ENCODE data around the gene CTIF.

The CTIF gene

GRCh38 chr18:48825101-48825745 is 286.4 kb downstream of the CTIF start:
- Histone ChIP-seq H3K27me3 (ENCODE audit: low read depth, low read length) (peaks cover 13% of the 10 kb centered on the region; the same call in 1 of the 2 replicates), H3K4me2 (ENCODE audit: low read length) (no peak overlapping the region), H3K9ac (ENCODE audit: low read length) (no peak overlapping the region), H3K36me3 (replicated peaks; ENCODE audit: low read depth, low read length) (no peaks in the 10 kb centered on the region), H3K79me2 (ENCODE audit: low read length) (no peaks in the 10 kb centered on the region), H3K4me1 (ENCODE audit: low read length) (peaks cover 16% of the 10 kb centered on the region), H3K9me3 (ENCODE audit: insufficient read depth, low read length) (no peaks in the 10 kb centered on the region), H4K20me1 (ENCODE audit: insufficient read depth, low read length) (peaks cover 14% of the 10 kb centered on the region; the same call in 1 of the 2 replicates), H3K4me3 (ENCODE audit: low read length) (no peak overlapping the region), H3K27ac (ENCODE audit: low read length) (no peak overlapping the region), H2AFZ (ENCODE audit: low read depth, low read length) (no peak overlapping the region)
- TF ChIP-seq EZH2phosphoT487 (IDR thresholded peaks at IDR 0.05; ENCODE audit: low read depth) (no peak), CTCF (IDR thresholded peaks at IDR 0.05; ENCODE audit: low read depth, low read length) (no peak)

GRCh38 chr18:48826271-48826670 is 287.4 kb downstream of the CTIF start:
- H3K4me2 ChIP-seq (ENCODE audit: low read length): no peak overlapping the region
- no peaks in the 10 kb centered on the region for H3K79me2 ChIP-seq (ENCODE audit: low read length)
- peaks cover 6% of the 10 kb centered on the region for H3K4me1 ChIP-seq (ENCODE audit: low read length)

GRCh38 chr18:48826806-48827205 is 288.0 kb downstream of the CTIF start:
- Histone ChIP-seq H3K79me2 (ENCODE audit: low read length) (no peaks in the 10 kb centered on the region), H3K4me1 (ENCODE audit: low read length) (peaks cover 2% of the 10 kb centered on the region; the same call in 1 of the 2 replicates), H3K9me3 (ENCODE audit: insufficient read depth, low read length) (no peaks in the 10 kb centered on the region), H2AFZ (ENCODE audit: low read depth, low read length) (no peak overlapping the region), H3K36me3 (replicated peaks; ENCODE audit: low read depth, low read length) (no peaks in the 10 kb centered on the region), H3K27ac (ENCODE audit: low read length) (no peak overlapping the region), H4K20me1 (ENCODE audit: insufficient read depth, low read length) (0 out of 2 replicates have a peak, but pooled peaks cover 3% of the 10 kb centered on the region), H3K4me3 (ENCODE audit: low read length) (no peak overlapping the region), H3K27me3 (ENCODE audit: low read depth, low read length) (peaks cover 10% of the 10 kb centered on the region; the same call in 1 of the 2 replicates), H3K9ac (ENCODE audit: low read length) (no peak overlapping the region), H3K4me2 (ENCODE audit: low read length) (no peak overlapping the region)
- TF ChIP-seq CTCF (IDR thresholded peaks at IDR 0.05; ENCODE audit: low read depth, low read length) (no peak), EZH2phosphoT487 (IDR thresholded peaks at IDR 0.05; ENCODE audit: low read depth) (no peak)

More at GRCh38 chr18:48826271-48826670, 287.4 kb downstream of the CTIF start:
- no peaks in the 10 kb centered on the region for H3K9me3 ChIP-seq (ENCODE audit: insufficient read depth, low read length)
- H3K4me3 ChIP-seq (ENCODE audit: low read length): no peak overlapping the region
- no peak overlapping the region for H3K9ac ChIP-seq (ENCODE audit: low read length)
- H3K27ac ChIP-seq (ENCODE audit: low read length): no peak overlapping the region
- no peak overlapping the region for H2AFZ ChIP-seq (ENCODE audit: low read depth, low read length)
- TF ChIP-seq EZH2phosphoT487 (IDR thresholded peaks at IDR 0.05; ENCODE audit: low read depth): no peak
- H3K27me3 ChIP-seq (ENCODE audit: low read depth, low read length): peaks cover 12% of the 10 kb centered on the region; the same call in 1 of the 2 replicates
- no peaks in the 10 kb centered on the region for H3K36me3 ChIP-seq (replicated peaks; ENCODE audit: low read depth, low read length)
- 0 out of 2 replicates have a peak, but pooled peaks cover 6% of the 10 kb centered on the region for H4K20me1 ChIP-seq (ENCODE audit: insufficient read depth, low read length)

GRCh38 chr18:48827291-48828193 is 288.7 kb downstream of the CTIF start:
- TF ChIP-seq CTCF (IDR thresholded peaks at IDR 0.05; ENCODE audit: low read depth, low read length): no peak
- TF ChIP-seq EZH2phosphoT487 (IDR thresholded peaks at IDR 0.05; ENCODE audit: low read depth): no peak
- no peak overlapping the region for H2AFZ ChIP-seq (ENCODE audit: low read depth, low read length)
- no peak overlapping the region for H3K4me2 ChIP-seq (ENCODE audit: low read length)
- no peaks in the 10 kb centered on the region for H3K79me2 ChIP-seq (ENCODE audit: low read length)
- H3K9ac ChIP-seq (ENCODE audit: low read length): no peak overlapping the region
- H3K9me3 ChIP-seq (ENCODE audit: insufficient read depth, low read length): no peaks in the 10 kb centered on the region
- no peaks in the 10 kb centered on the region for H3K36me3 ChIP-seq (replicated peaks; ENCODE audit: low read depth, low read length)
- no peak overlapping the region for H3K4me3 ChIP-seq (ENCODE audit: low read length)
- H3K27ac ChIP-seq (ENCODE audit: low read length): no peak overlapping the region
- no peaks in the 10 kb centered on the region for H3K4me1 ChIP-seq (ENCODE audit: low read length)
- 0 out of 2 replicates have a peak, but pooled peaks cover 3% of the 10 kb centered on the region for H4K20me1 ChIP-seq (ENCODE audit: insufficient read depth, low read length)
- H3K27me3 ChIP-seq (ENCODE audit: low read depth, low read length): peaks cover 10% of the 10 kb centered on the region; the same call in 1 of the 2 replicates
